Tibial nerve (tissue), 4 donors: ENCODE data around the gene WTIP. TPM values are rescaled to one million over a fixed set of nuclear protein-coding genes. Genes with fewer than 3 reads are reported as not detected.

ENCODE experiments used
- DNase-seq, 2 donors: peaks; one replicate each; pipeline ENCODE4 v3.0.0-alpha.2; 2019; ENCODE audit warnings: low spot score in 2 of 2
- H3K27ac ChIP-seq, 4 donors: fragments of 200-600 bp; sonication (generic) in 3 of 4; one replicate each; pipeline ENCODE4 v1.5.1; 2017 to 2019; ENCODE audit warnings: mild to moderate bottlenecking in 1 of 4
- H3K27me3 ChIP-seq, 2 donors: fragments of 200-600 bp; sonication (generic) in 1 of 2; one replicate each; pipeline versions ENCODE4 v1.5.1 to v1.6.0; 2017 to 2019
- H3K36me3 ChIP-seq, 3 donors: fragments of 200-600 bp; sonication (generic); one replicate each; pipeline ENCODE4 v1.5.1; 2018 to 2019
- H3K4me1 ChIP-seq, 4 donors: fragments of 200-600 bp; sonication (generic) in 3 of 4; one replicate each; pipeline ENCODE4 v1.5.1; 2017 to 2019
- H3K4me3 ChIP-seq, 4 donors: fragments of 200-600 bp; sonication (generic) in 3 of 4; one replicate each; pipeline ENCODE4 v1.5.1; 2017 to 2019; ENCODE audit warnings: mild to moderate bottlenecking in 1 of 4, moderate library complexity in 1 of 4
- H3K9me3 ChIP-seq, 4 donors: fragments of 200-600 bp; sonication (generic) in 3 of 4; one replicate each; pipeline ENCODE4 v1.5.1; 2017 to 2019
- CTCF ChIP-seq, 5 experiments: fragments of 200-600 bp in 3 of 5; fragments of 450-650 bp in 2 of 5; sonication (generic) in 3 of 5; IDR thresholded peaks; one replicate each; pipeline ENCODE4 v1.5.1; 2016 to 2019; ENCODE audit warnings: antibody characterized with exemption in 5 of 5, mild to moderate bottlenecking in 3 of 5, moderate library complexity in 2 of 5
- EP300 ChIP-seq, 2 donors: sonication (generic); formaldehyde crosslinking; IDR thresholded peaks; one replicate each; pipeline ENCODE4 v1.6.1; 2017; ENCODE audit warnings: antibody characterized with exemption in 2 of 2, mild to moderate bottlenecking in 1 of 2
- POLR2A ChIP-seq, 2 donors: fragments of 450-650 bp; IDR thresholded peaks; one replicate each; pipeline ENCODE4 v1.6.1; 2017; ENCODE audit warnings: antibody characterized with exemption in 2 of 2, mild to moderate bottlenecking in 2 of 2, moderate library complexity in 2 of 2
- WGBS, 2 donors: methylation state at CpG; one replicate each; pipeline ENCODE4 v1.1.5; 2018; 5-methylcytosine and 5-hydroxymethylcytosine counted together
- total RNA-seq, 4 donors: library from RNA; depleted of rRNA; stranded (reverse); fragments of >200 nt; gene quantifications; one replicate each; pipeline ENCODE4 v1.1.0, GENCODE V29; 2016

The WTIP gene
- total RNA-seq = 10 to 100 TPM; 18.4 to 55.5 (median 30.4) TPM

GRCh38 chr19:34480971-34481841, at the start of gene WTIP:
WTIP (plus strand) TSS chr19:34481758; CDS start chr19:34481975, 217 bp downstream.
- Histone ChIP-seq H3K4me1 (peaks cover 0 to 44% (median 14%) of the 10 kb centered on the region in 4 donors), H3K27ac (peak within 1 kb of the TSS; percentile 73 to 96 (median 84)), H3K27me3 (no peaks in the 10 kb centered on the region), H3K4me3 (peak within 1 kb of the TSS; percentile 51 to 93 (median 70)), H3K36me3 (no peaks in the 10 kb centered on the region), H3K9me3 (no peaks in the 10 kb centered on the region)
- 3 to 14% methylated on average over 20 to 47 of the region's 95 CpGs for WGBS, 2 donors
- TF ChIP-seq POLR2A (IDR thresholded peaks at IDR 0.05) (peak in 1 of 2 donors; percentile 39), EP300 (IDR thresholded peaks at IDR 0.05) (peak in 1 of 2 donors; percentile 80), CTCF (IDR thresholded peaks at IDR 0.05) (no peak)
- DNase-seq = peak; percentile 43 to 58

GRCh38 chr19:34432797-34433196, 48.8 kb upstream of the WTIP start:
- peak overlapping the region in 3 of 4 donors; percentile 34 to 97 (median 78) for H3K27ac ChIP-seq
- H3K4me3 ChIP-seq = no peak overlapping the region
- peaks cover 0 to 59% (median 24%) of the 10 kb centered on the region in 4 donors for H3K4me1 ChIP-seq
- 59 to 62% methylated on average over 5 of the region's 5 CpGs for WGBS, 2 donors
- TF ChIP-seq POLR2A (IDR thresholded peaks at IDR 0.05) = no peak
- peak; percentile 86 to 88 for TF ChIP-seq EP300 (IDR thresholded peaks at IDR 0.05)
- TF ChIP-seq CTCF (IDR thresholded peaks at IDR 0.05) = no peak
- no peaks in the 10 kb centered on the region for H3K9me3 ChIP-seq
- DNase-seq = peak; percentile 43 to 54
- H3K36me3 ChIP-seq = peaks cover 0 to 49% (median 13%) of the 10 kb centered on the region in 3 donors
- no peaks in the 10 kb centered on the region for H3K27me3 ChIP-seq

- TF ChIP-seq EP300 (IDR thresholded peaks at IDR 0.05) (no peak), POLR2A (IDR thresholded peaks at IDR 0.05) (no peak), CTCF (IDR thresholded peaks at IDR 0.05) (no peak)
- peaks cover 0 to 87% (median 13%) of the 10 kb centered on the region in 3 donors for H3K36me3 ChIP-seq
- 24 to 29% methylated on average over 3 of the region's 3 CpGs for WGBS, 2 donors
Measured at GRCh38 chr19:34436716-34437115, 44.8 kb upstream of the WTIP start.

GRCh38 chr19:34448191-34448590, 33.4 kb upstream of the WTIP start:
- H3K27ac ChIP-seq = no peak overlapping the region
- TF ChIP-seq POLR2A (IDR thresholded peaks at IDR 0.05) (no peak), EP300 (IDR thresholded peaks at IDR 0.05) (no peak), CTCF (IDR thresholded peaks at IDR 0.05) (no peak)
- H3K27me3 ChIP-seq = no peaks in the 10 kb centered on the region
- 93 to 95% methylated on average over 3 of the region's 3 CpGs for WGBS, 2 donors
- no peak for DNase-seq
- peaks cover 0 to 3% (median 0%) of the 10 kb centered on the region in 4 donors for H3K4me1 ChIP-seq
- H3K9me3 ChIP-seq = no peaks in the 10 kb centered on the region
- H3K4me3 ChIP-seq = no peak overlapping the region
- H3K36me3 ChIP-seq = peaks cover 0 to 94% (median 4%) of the 10 kb centered on the region in 3 donors

More at GRCh38 chr19:34436716-34437115, 44.8 kb upstream of the WTIP start:
- Histone ChIP-seq H3K4me3 (no peak overlapping the region), H3K9me3 (no peaks in the 10 kb centered on the region), H3K4me1 (peaks cover 0 to 30% (median 2%) of the 10 kb centered on the region in 4 donors), H3K27me3 (no peaks in the 10 kb centered on the region), H3K27ac (peak overlapping the region in 1 of 4 donors; percentile 11)
- no peak for DNase-seq

- TF ChIP-seq CTCF (IDR thresholded peaks at IDR 0.05) = no peak
- TF ChIP-seq EP300 (IDR thresholded peaks at IDR 0.05) = no peak
- no peak for TF ChIP-seq POLR2A (IDR thresholded peaks at IDR 0.05)
Measured at GRCh38 chr19:34452723-34453122, 28.8 kb upstream of the WTIP start.

More at GRCh38 chr19:34452723-34453122, 28.8 kb upstream of the WTIP start:
- peaks cover 0 to under 1% (median 0%) of the 10 kb centered on the region in 4 donors for H3K4me1 ChIP-seq
- peaks cover 3 to 94% (median 4%) of the 10 kb centered on the region in 3 donors for H3K36me3 ChIP-seq
- H3K27me3 ChIP-seq = no peaks in the 10 kb centered on the region
- no peak overlapping the region for H3K4me3 ChIP-seq
- H3K27ac ChIP-seq = no peak overlapping the region
- DNase-seq = no peak
- H3K9me3 ChIP-seq = no peaks in the 10 kb centered on the region
